HCT116 (cell line): ENCODE results near the gene SPIB.

ENCODE experiments used
- CEBPB ChIP-seq: IDR thresholded peaks from 2 replicates; pipeline ENCODE4 v1.6.1; 2012; ENCODE audit warnings: low read depth
- CTCF ChIP-seq, 3 experiments: fragments of 200-600 bp in 1 of 3; sonication (generic) in 1 of 3; IDR thresholded peaks in 2 of 3; conservative IDR thresholded peaks in 1 of 3; 2 replicates each; pipeline ENCODE4 v1.5.1; 2012 to 2017; ENCODE audit warnings: low read depth in 2 of 3, low read length in 2 of 3, antibody characterized with exemption in 1 of 3, borderline replicate concordance in 1 of 3, control low read depth in 1 of 3, mild to moderate bottlenecking in 1 of 3, mixed read lengths in 1 of 3, mixed run types in 1 of 3, moderate library complexity in 1 of 3; ENCODE audit not compliant: insufficient read depth in 1 of 3
- EGR1 ChIP-seq: IDR thresholded peaks from 2 replicates; pipeline ENCODE4 v1.6.1; 2012; ENCODE audit warnings: low read depth
- MAX ChIP-seq: IDR thresholded peaks from 2 replicates; pipeline ENCODE4 v1.6.1; 2012
- POLR2A ChIP-seq: IDR thresholded peaks from 2 replicates; pipeline ENCODE4 v1.7.0; 2011; ENCODE audit warnings: borderline replicate concordance; ENCODE audit not compliant: insufficient read depth, insufficient read length; ENCODE audit errors: extremely low read depth
- POLR2AphosphoS5 ChIP-seq: IDR thresholded peaks from 2 replicates; pipeline ENCODE4 v1.6.1; 2011; ENCODE audit warnings: mild to moderate bottlenecking, low read depth, low read length, moderate library complexity
- REST ChIP-seq: IDR thresholded peaks from 2 replicates; pipeline ENCODE4 v1.6.1; 2012; ENCODE audit warnings: low read depth
- SIN3A ChIP-seq: IDR thresholded peaks from 2 replicates; pipeline ENCODE4 v1.6.1; 2012; ENCODE audit warnings: low read depth
- YY1 ChIP-seq: IDR thresholded peaks from 2 replicates; pipeline ENCODE4 v1.6.1; 2011; ENCODE audit warnings: low read length, low read depth, moderate library complexity, mild to moderate bottlenecking; ENCODE audit not compliant: insufficient replicate concordance; ENCODE audit errors: extremely low read depth
- ZBTB33 ChIP-seq: IDR thresholded peaks from 2 replicates; pipeline ENCODE4 v1.6.1; 2011; ENCODE audit warnings: mild to moderate bottlenecking, low read length, moderate library complexity; ENCODE audit not compliant: insufficient replicate concordance; ENCODE audit errors: extremely low read depth

GRCh38 chr19:50475101-50475568 lies 56.4 kb downstream of the SPIB start:
- TF ChIP-seq ZBTB33 (no peak), CTCF (IDR thresholded peaks at IDR 0.05 in 2 of 3, conservative IDR thresholded peaks at IDR 0.05 in 1 of 3; ENCODE audit: borderline replicate concordance in 1 of 3, insufficient read depth in 1 of 3, low read depth in 2 of 3, low read length in 2 of 3) (no peak), YY1 (no peak), POLR2A (no peak), POLR2AphosphoS5 (no peak), REST (no peak), EGR1 (no peak), MAX (no peak), SIN3A (no peak), CEBPB (no peak)
